Measurements from ENCODE around the gene NMNAT2.

GRCh38 chr1:183279835-183280234 lies 138.3 kb downstream of the NMNAT2 start:
- TF ChIP-seq CTCF (IDR thresholded peaks at IDR 0.05) (no peak), POLR2AphosphoS5 (IDR thresholded peaks at IDR 0.05) (peak in 1 of 2 donors; percentile 17)
